GM12875 (cell line): ENCODE measurements around the gene ATP5MC2.
A peak's percentile ranks its signal among the peaks of the same experiment; 100 is the strongest.
"Not testable (repeated sequence)": the region's sequence is repeated elsewhere in the genome, so short reads cannot be mapped to it uniquely, and the experiment has no call there.

Source experiments
- H3K4me3 ChIP-seq: one replicate; pipeline ENCODE4 v1.5.1; 2011; ENCODE audit warnings: low read depth, low read length, control low read depth
- TF ChIP-seq, protein P1 (sequence below): IDR thresholded peaks from 2 replicates; pipeline ENCODE4 v1.5.1; 2011; ENCODE audit warnings: low read depth, mild to moderate bottlenecking, control low read depth, inconsistent platforms, low read length, moderate library complexity, borderline replicate concordance; ENCODE audit not compliant: insufficient read depth

Gene ATP5MC2

DNA sequence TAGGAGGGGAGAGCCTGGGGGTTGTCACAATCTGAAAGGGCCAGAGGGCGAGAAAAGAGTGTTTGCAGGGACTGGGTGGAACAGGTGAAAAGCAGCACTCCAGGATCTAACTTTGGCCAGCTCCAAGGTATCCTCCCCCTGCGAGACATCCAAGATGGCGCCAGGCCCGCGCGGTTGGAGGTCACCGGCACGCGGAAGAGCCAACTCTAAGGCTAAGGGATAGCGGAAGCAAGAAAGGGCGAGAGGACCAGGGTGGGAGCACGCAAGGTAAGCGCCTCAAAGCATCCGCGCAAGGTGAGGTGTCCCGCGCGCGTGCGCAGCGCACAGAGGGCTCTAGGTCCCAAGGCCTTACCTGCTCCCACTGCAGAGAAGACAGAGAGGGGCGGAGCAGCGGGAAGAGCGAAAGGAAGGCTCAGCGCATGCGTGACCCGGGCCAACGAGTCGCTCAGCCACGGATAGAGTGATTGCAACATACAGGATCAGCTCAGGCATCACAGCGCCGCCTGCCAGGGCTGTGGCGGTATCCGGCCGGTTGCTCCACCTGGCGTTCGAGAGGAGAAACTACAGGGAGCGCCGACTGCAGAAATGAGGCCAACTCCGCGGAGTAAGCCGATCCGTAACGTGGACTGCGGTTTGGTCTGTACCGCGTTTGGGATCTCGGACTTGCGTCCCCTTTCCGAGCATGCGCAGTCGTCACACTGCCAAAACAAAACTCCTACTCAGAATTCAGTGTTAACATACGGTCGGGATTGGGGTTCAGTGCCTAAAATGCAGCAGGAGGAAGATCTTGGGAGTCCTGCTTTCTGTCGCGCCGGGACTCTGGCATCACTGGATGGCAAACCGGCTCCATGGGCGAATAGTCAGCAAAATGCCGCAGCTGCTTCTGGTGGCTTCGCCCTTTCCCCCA lies at the start of gene ATP5MC2:
Gene ATP5MC2 (minus strand): TSS at position 383 of the 907 bp plus-strand sequence. CDS start 3,469 bp downstream, outside the sequence.
- TF ChIP-seq, protein P1, sequence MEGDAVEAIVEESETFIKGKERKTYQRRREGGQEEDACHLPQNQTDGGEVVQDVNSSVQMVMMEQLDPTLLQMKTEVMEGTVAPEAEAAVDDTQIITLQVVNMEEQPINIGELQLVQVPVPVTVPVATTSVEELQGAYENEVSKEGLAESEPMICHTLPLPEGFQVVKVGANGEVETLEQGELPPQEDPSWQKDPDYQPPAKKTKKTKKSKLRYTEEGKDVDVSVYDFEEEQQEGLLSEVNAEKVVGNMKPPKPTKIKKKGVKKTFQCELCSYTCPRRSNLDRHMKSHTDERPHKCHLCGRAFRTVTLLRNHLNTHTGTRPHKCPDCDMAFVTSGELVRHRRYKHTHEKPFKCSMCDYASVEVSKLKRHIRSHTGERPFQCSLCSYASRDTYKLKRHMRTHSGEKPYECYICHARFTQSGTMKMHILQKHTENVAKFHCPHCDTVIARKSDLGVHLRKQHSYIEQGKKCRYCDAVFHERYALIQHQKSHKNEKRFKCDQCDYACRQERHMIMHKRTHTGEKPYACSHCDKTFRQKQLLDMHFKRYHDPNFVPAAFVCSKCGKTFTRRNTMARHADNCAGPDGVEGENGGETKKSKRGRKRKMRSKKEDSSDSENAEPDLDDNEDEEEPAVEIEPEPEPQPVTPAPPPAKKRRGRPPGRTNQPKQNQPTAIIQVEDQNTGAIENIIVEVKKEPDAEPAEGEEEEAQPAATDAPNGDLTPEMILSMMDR, result peak; percentile 99
- H3K4me3 ChIP-seq, result peak within 1 kb of the TSS; percentile 76

DNA sequence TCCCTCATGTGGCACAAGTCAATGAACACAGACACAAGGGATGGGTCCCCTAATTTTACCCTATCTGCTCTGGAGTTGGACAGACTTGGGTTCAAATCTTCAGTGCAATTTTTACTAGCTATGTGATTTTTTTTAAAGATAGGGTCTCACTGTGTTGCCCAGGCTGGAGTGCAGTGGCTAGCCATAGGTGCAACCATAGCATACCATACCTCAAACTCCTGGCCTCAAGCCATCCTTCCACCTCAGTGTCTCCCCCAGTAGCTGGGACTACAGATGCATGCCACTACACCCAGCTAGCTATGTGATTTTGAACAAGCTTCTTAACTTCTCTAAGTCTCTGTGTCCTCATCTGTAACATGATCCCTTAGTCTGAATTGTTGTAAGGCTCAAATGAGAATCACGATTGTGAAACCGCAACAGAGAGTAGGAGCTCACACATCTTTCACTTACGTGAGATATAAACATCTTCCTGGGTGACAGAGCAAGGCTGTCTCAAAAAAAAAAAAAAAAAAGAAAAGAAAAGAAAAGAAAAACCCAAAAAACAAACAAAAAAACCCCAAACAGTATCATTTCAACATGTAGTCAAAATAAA lies 46.7 kb upstream of the ATP5MC2 start:
- no peak overlapping the region for H3K4me3 ChIP-seq
- TF ChIP-seq, protein P1, result no peak

DNA sequence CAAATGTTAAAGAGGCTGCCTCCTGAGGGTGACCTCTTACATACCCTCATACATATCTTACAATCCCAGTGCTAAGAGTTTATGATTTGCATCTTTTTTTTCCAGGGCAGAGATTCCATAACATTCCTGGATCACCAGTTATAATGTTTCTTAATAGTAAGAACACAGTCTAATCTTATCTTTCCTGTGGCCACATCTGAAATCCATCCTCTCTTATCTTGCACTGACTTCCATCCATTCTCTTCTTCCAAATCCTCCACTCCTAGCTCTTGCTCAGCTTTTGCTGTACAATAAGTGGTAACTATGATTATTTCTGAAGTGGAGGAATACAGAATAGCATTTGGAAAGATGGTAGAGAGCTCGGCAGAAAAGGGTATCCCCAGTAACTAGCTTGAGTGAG lies 45.1 kb upstream of the ATP5MC2 start:
- H3K4me3 ChIP-seq, result no peak overlapping the region
- TF ChIP-seq, protein P1, result no peak

DNA sequence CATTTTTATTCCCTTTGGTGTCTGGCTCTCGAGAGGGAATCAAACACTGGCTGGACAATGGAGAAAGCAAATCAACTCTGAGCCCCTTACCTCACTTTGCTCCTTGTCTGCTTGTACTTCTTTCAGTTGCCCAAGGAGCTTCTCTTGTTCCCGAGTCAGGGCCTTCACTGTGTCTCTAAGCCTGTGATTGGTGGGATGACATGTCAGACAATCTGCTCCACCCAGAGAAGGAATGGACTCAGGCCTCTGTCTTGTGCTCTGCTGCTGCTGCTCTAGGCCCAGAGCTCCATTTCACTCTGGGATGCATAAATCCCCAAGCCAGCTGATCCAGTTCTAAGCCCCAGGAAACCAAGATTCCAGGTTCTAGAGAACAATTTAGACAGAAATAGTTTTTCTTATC lies 43.8 kb upstream of the ATP5MC2 start:
- H3K4me3 ChIP-seq, result no peak overlapping the region
- TF ChIP-seq, protein P1, result no peak

DNA sequence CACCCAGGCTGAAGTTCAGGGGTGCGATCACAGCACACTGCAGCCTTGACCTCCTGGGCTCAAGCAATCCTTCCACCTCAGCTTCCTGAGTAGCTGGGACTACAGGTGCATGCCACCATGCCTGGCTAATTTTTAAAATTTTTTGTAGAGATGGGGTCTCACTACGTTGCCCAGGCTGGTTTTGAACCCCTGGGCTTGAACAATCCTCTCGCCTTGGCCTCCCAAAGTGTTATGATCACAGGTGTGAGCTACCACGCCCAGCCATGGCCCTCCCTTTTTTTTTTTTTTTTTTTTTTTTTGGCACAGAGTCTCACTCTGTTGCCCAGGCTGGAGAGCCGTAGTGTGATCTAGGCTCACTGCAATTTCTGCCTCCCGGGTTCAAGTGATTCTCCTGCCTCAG lies 42.7 kb upstream of the ATP5MC2 start:
- H3K4me3 ChIP-seq, result not testable (repeated sequence)

DNA sequence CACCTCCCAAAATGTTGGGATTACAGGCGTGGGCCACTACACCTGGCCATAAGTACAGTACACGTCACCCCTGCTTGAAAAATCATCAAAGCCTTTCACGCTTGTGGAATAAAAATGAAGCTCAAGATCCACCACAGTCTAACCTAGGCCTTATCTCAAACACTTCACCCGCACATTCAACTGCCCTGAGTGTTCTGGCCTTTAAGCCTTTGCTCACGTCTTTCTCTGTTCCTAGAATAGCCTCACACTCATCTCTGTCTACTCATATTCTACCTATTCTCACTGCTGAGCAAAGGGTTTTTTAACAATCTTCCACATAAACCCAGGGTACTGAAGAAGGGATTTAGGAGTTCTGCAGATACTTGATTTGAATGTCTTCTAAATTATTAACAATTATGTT lies 41.4 kb upstream of the ATP5MC2 start:
- no peak overlapping the region for H3K4me3 ChIP-seq
- TF ChIP-seq, protein P1, result no peak

DNA sequence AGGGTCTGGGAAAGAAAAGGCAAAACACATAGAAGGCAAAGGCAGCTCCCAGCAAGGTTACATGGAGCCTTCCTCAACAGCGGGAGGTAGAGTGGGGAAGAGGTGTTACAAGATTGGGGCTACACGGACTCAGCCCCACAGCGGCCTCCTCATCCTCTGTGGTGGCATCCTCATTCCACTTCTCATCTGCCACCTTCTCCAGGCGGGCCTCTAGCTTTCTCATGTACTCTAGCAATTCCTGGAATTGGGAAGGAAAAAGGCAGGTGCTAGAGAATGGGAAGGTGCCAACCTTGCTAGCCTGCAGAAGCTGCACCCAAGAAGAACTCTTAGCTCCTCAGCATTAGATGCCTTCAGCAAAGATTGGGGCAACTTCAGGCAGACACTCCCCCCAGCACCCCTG lies 38.1 kb upstream of the ATP5MC2 start:
- no peak overlapping the region for H3K4me3 ChIP-seq
- TF ChIP-seq, protein P1, result no peak
